Bone marrow (tissue), 2 donors: ENCODE data around the gene PALLD.

Experiments used
- DNase-seq, 2 donors: peaks; one replicate each; lab custom pipeline; 2025; lab: John Stamatoyannopoulos, UW

Gene PALLD

DNA sequence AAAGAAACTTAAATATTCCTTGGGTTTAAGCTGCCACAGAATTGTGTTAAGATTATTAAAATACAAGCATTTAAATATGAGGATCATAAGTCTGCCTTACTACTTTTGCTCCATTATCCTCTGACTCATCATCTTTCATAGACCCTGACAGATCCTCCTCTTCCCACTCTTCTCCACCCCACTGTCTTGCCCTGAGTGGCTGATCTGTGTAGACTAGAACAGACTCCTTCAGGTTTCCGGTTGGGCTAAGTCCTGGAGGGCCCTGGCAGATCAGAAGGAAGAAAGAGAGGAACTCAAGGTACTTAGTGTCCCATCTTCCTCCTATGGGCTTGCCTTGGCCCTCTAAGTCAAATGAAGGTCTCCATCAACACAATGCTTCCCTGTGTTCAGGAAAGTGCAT, 30.7 kb downstream of the PALLD start:
- DNase-seq: no peak

GRCh38 chr4:168528131-168528949, 31.5 kb downstream of the PALLD start:
- no peak for DNase-seq

DNA sequence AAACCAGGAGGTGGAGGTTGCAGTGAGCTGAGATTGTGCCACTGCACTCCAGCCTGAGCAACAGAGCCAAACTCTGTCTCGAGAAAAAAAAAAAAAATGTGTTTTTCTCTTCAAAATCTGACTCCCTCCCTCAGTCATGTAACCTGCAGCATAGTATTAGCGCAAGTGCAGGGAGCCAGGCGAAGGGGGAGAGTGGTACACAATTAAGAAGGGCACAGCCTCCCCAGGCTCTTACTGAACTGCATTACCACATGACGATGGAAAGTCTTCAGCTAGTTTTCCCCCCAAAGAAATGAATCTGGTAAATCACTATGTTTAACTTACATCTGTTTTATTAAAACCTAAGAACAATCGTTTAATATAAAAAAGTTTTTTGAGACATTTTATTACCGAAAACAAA, 32.4 kb downstream of the PALLD start:
- no peak for DNase-seq

GRCh38 chr4:168531305-168531704, 34.5 kb downstream of the PALLD start:
- no peak for DNase-seq

- DNase-seq: no peak
Observed at GRCh38 chr4:168534535-168534934, 37.7 kb downstream of the PALLD start.

- DNase-seq: no peak
Observed at GRCh38 chr4:168535689-168536088, 38.8 kb downstream of the PALLD start.

- DNase-seq: no peak
Observed at GRCh38 chr4:168536448-168536847, 39.6 kb downstream of the PALLD start.

GRCh38 chr4:168537086-168537485, 40.2 kb downstream of the PALLD start:
- no peak for DNase-seq

DNA sequence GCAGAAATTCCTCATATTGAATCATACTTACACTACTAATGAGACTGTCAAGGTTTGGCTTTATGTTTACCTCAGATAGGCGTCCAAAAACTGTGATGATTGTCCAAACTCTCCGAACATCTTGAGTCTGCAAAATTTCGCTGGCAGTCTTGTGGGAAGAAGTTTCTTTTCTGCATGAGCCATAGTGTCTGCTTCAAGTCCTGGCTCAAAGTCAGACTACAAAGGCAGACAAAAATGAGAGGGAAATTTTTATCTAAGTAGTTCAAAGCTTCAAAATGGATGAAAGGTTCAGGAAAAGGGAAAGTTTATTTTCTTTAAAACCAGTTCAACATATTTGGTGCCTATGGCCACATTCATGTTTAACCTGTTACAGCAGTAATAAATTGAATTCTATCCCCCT, 40.7 kb downstream of the PALLD start:
- DNase-seq: no peak

- no peak for DNase-seq
Observed at GRCh38 chr4:168538632-168539031, 41.8 kb downstream of the PALLD start.

DNA sequence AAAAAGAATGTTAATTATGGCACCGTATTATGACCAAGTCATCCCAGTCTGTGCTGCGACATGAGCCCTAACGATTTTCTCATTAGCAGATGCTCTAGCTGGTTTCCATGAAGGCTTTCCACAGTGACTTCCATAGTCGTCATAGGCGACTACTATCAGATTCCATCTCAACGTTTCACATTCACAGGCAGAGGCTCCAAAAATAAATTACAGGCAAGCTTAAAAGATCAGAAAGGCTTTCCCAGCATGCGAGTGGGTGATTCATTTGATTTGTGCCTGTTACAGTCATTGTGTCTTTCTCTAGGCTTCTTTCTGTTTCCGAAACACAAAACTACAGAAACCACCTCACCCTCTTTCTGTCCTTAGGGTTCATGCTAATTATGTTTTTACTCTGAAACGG, 43.2 kb downstream of the PALLD start:
- no peak for DNase-seq

DNA sequence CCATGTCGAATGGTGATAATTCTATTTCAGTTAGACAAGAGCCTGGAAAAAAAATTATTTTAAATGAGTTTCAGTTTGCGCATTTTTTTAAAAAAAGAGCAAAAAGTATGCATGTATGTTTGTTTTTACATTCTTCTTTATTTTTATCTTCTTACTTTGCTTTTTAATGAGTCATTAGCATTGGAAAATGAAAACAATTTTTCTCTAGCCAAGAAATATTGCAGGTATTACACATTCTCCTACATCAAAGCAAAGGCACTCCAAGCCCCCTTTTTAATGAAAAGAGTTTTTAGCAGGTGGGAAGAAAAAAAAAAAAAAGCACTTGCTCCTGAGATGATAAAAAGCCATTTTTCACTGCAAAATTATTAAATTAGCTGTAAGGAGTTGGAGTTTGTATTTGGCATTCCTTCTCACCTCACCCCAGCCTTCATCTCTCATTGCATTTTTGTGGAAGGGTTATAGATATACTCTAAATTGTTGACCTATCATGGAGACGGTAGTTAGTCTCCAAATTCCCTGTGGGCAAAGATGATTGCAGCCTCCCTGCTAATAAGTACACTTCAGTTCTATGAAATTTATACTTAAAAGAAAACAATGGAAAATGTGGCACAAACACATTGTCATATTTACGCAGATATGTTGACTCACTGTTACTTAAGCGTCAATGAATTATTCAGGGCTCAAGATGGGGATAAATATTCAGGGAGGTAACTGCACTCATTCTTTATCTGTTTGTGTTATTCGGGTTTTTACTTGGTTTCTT, 43.8 kb downstream of the PALLD start:
- no peak for DNase-seq

DNA sequence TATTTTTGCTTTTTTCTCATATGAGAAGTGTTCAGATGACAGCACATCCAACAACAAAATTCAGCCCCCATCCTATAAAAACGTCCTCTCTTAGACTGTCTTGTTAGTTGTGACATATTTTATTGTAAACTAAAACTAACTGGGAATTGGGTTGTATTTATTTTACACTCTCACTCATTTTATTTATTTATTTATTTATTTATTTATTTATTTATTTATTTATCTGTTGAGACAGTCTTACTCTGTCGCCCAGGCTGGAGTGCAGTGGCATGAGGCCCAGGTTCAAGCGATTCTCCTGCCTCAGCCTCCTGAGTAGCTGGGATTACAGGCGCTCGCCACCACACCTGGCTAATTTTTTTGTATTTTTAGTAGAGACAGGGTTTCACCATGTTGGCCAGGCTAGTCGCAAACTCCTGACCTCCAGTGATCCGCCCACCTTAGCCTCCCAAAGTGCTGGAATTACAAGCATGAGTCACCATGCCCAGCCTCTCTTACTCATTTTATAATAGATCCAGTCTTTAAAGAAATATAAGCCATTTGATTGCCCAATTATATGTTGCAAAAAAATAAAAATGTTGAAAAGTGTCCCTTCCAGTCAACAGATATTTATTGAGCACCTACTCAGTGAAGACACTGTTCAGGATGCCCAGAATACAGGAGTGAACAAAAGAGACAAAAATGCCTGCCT, 44.6 kb downstream of the PALLD start:
- no peak for DNase-seq

DNA sequence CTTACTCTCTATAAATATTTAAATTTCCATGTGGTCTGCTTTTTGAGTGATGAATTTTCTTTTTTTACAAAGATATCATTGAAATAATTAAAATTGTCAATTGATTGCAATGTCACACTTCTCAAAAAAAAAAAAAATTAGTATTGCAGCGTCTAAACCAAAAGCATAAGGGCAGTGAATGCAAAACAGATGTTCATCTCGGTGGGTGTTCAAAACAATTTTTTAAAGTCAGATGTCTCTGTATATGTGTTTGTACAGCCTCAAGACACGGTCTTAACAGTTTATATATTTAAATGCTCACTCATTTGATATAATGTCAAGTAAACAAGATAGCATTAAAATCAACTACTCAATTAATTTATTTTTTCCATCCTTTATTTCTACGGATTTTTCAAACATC, 52.3 kb downstream of the PALLD start:
- no peak for DNase-seq

DNA sequence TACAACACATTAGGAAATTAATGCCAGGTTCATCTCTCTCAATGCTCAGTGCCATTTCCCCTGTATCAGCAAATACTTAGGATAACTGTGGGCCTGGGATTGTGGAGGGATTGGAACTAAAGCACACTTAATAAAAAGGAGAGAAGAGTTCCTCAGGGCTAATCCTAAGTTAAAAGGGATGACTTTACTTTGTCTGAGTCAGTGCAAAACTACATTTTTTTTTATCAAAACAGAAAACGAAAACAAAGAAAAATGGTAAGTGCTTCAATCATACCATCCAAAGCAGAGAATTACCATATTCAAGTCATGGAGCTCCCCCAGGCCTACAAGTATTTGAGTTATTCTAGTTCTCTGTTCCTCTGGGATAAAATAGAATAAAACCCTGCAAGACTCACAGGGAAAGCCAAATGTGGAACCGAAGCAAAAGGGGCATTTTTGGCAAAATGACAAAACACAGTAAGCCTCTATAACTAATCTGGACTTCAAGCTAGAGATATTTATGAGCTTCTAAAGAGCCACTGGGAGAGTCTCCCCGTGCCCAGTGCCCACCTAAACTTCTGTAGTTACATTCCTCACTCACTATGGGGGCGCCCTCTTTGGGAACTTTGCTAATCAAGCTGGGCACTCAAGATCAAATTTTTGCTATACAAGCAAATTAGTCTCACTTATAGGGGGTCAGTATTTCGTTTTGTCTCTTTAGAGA, 53.4 kb downstream of the PALLD start:
- no peak for DNase-seq

DNA sequence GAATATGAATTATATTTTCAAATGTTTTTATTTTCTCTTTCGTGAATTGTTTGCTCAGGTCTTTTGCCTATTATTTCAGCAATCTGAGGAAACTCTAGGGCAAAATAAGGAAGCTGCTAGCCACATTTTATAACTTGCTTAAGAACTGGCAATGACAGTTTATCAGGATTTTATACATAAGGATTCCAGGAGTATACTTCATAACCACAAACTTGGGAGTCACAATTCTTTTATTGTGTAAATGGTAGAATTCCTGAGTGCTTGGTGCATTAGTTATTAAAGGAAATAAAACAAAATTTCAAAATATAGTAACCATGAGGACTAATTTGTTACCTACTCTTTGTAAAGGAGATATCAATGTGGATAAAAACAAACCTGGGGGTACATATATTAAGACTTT, 54.4 kb downstream of the PALLD start:
- DNase-seq: no peak

DNA sequence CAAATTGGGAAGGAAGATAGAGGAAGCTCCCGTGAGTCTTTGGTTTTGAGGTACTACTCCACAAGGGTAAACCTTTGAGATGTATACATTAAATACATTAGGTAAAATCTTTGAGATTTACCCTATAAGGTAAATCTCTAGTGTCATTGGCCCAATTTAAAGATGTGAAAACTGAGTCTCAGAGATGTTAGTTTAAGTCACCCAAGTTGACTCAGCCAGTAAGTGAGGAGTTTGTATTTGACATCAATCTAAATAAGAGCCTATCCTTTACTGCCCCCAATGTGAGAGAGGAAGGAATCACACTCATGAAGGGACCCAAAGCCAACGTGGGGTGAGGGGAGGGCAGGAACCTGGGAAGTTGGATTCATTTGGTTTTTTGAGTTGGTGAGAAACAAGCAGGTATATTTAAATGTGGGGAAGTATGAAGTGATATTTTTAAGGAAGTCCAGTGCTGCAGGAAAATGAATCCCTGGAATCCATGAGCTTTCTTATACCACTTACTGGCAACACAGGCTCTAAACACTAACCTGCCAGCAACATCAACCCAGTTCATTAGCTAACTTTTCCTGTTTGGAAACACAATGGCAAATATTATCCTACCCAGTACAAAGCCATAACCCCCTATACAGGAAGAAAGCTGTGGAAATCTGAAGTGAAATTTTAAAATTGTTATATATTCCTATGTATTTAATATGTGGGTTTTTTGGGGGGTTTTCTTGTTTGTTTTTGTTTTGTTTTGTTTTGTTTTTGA, 55.3 kb downstream of the PALLD start:
- DNase-seq: peak in 1 of 2 donors; percentile 7

DNA sequence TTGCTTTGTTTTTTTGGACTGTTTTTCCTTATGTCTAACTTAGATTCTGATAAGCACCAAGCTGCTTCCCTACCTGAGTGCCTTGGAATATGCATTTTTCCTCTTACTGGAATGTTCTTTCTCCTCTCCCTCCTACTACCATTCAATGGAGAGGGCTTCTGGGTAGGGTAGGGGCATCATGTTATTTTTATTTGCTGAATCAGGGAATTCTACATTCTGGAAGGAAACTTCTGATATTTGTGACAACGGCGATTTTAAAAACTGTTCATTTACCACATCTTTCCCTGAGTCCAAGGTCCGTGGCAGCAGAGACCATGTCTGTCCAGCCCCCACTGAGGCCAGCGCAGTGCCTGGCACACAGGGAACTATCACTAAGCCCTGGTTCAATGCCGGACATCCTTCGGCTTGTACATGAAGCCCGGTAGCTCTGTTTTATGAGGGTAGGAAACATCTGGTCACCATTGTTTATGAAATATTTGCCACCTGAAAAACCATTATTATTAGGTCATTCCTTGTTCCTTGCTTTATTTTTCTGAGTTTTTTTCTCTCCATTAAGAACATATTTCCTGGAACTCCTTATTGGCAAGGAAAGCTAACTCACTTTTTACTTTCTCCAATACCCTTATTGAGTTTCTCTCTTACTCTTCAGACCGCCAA, 57.0 kb downstream of the PALLD start:
- DNase-seq: no peak

DNA sequence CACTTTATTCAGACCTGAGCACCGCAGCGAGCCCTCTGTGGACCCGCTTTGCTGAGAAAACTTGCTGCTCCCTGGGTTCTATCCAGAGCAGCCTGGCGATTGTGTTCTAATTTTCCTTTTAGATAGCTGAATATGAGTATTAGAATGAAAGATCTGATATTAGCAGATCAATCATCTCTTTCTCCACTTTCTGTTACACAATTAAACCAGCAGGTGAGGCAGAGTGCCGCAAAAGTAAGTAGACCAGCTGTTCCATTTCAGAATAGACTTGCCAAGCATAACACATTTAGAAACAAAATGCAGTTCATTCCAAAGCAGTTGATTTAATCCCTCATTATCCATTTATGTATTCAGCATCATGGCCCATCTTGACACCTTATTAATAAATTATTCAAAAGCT, 58.6 kb downstream of the PALLD start:
- DNase-seq: no peak

- DNase-seq: no peak
Observed at GRCh38 chr4:168557658-168558057, 60.8 kb downstream of the PALLD start.

DNA sequence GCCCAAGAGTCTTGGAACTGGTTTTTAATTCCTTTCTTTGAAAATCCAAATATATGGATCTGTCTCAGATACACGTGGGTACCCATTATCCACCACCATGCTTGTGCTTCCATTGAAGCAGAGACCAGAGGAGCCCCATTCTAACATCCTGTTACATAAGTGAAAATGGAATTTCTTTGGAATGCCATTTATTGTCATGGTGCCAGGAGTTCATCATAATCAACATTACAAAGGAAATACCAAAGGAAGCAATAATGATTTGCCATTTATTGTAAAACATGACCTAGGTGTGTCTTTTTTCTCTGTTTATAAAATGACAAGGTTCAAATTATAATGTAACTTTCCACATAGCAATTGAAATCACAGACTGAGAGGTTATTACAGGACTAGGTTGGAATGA, 61.7 kb downstream of the PALLD start:
- no peak for DNase-seq
